Erythroblast (primary cell): ENCODE measurements around the gene CRPPA.

Experiments
- GATA1 ChIP-seq: IDR thresholded peaks from 2 replicates; pipeline ENCODE4 v1.6.1; 2011; ENCODE audit warnings: low read depth, mild to moderate bottlenecking, control low read depth, low read length, moderate library complexity
- POLR2A ChIP-seq: IDR thresholded peaks from 2 replicates; pipeline ENCODE4 v1.6.1; 2011; ENCODE audit warnings: mild to moderate bottlenecking, low read length

DNA sequence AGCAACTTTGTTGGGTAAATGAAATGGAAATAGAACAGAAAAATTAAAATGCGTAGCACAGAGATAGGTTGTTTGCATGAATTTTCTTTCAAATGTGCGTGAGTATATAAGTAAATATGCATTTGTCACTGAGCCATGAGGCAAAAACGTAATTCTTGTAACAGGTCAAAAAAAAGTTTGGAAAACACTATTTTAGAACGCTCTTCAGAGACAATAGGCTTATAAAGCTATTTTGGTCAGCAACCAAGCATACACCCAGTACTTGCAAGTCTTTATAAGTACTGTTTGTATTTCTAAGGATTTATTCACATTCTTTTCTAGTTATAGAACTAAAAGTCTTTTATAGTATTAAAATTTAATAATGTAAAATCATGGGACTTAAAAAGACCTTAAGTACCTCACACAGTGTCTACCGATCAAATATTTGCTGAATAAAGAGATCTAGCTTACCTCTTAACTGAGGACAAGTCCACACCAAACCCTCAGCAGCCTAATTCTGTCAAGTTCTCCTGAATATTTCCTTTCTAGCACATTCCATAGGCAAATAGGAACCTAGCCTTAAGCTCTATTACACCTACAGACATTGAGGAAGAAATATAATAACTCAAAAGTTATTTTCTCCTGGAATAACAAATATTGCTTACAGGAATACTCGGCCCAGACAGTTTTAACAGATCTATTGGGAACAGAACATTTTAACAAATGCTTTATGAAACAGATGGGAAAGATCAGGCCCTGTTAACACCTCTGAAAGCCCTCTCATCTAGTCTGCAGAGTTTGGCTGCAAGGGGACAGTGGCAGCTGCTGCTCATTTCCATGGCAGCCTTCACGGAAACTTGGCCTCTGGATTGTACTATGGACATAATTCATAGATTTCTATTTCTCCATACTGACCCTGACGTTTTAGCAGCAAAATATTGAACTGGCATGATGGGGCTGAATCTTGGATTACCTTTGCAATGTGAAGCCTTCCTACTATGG, 8.8 kb downstream of the CRPPA start:
- TF ChIP-seq POLR2A (no peak), GATA1 (no peak)
